Right lobe of liver (tissue), 6 donors: ENCODE measurements around the gene SURF6. TPM values are rescaled to one million over a fixed set of nuclear protein-coding genes. Genes with fewer than 3 reads are reported as not detected.
"Not testable (repeated sequence)": the region's sequence is repeated elsewhere in the genome, so short reads cannot be mapped to it uniquely, and the experiment has no call there.

Experiments
- ATAC-seq, 4 donors: fragments of 200-7000 bp; cut with Tn5 transposase; one replicate each; pipeline ENCODE4 v1.9.1; 2020; ENCODE audit warnings: mild to moderate bottlenecking in 4 of 4, moderate library complexity in 4 of 4
- DNase-seq, 3 donors: peaks; one replicate each; pipeline ENCODE4 v3.0.0-alpha.2; 2020
- H3K27ac ChIP-seq, 3 donors: fragments of 200-600 bp; one replicate each; pipeline ENCODE4 v1.8.0; 2022
- H3K27me3 ChIP-seq, 2 donors: fragments of 200-600 bp; one replicate each; pipeline ENCODE4 v1.8.0; 2022
- H3K36me3 ChIP-seq, 4 donors: fragments of 200-600 bp; sonication (generic) in 1 of 4; one replicate each; pipeline versions ENCODE4 v1.5.1 to v1.8.0; 2017 to 2022; ENCODE audit warnings: control low read depth in 1 of 4
- H3K4me1 ChIP-seq, 4 donors: fragments of 200-600 bp; sonication (generic) in 1 of 4; one replicate each; pipeline versions ENCODE4 v1.5.1 to v1.8.0; 2017 to 2022; ENCODE audit warnings: control low read depth in 1 of 4
- H3K4me3 ChIP-seq, 3 donors: fragments of 200-600 bp; one replicate each; pipeline ENCODE4 v1.8.0; 2022
- H3K9me3 ChIP-seq, 4 donors: fragments of 200-600 bp; sonication (generic) in 1 of 4; one replicate each; pipeline versions ENCODE4 v1.5.1 to v1.8.0; 2017 to 2022; ENCODE audit warnings: control low read depth in 1 of 4
- CTCF ChIP-seq, 4 donors: fragments of 200-600 bp in 3 of 4; fragments of 450-650 bp in 1 of 4; IDR thresholded peaks; one replicate each; pipeline versions ENCODE4 v1.5.1 to v1.8.0; 2016 to 2022; ENCODE audit warnings: antibody characterized with exemption in 4 of 4, mild to moderate bottlenecking in 2 of 4
- POLR2A ChIP-seq: fragments of 450-650 bp; IDR thresholded peaks from one replicate; pipeline ENCODE4 v1.6.1; 2017; ENCODE audit warnings: antibody characterized with exemption, mild to moderate bottlenecking
- WGBS: methylation state at CpG from one replicate; pipeline ENCODE4 v1.1.6; 2018; ENCODE audit warnings: low coverage, low lambda C conversion rate; ENCODE audit not compliant: insufficient coverage; ENCODE audit errors: missing lambda C conversion rate; 5-methylcytosine and 5-hydroxymethylcytosine counted together
- intact Hi-C, 2 donors: fragments of 100-400 bp; cut with DNase I; formaldehyde crosslinking; loops; one replicate each; pipeline versions ENCODE4 v1.11.2 to v1.14.1; 2022
- total RNA-seq, 6 experiments: library from RNA; depleted of rRNA in 2 of 6; stranded (reverse); fragments of >200 nt in 2 of 6; fragmentation: NEBNext Ultra II Directional in 3 of 6; extraction: Animal tissue kit (Norgen Biotek cat#: 25700) in 3 of 6; gene quantifications; one replicate each; pipeline versions ENCODE4 v1.1.0 to v1.2.4, GENCODE V29; 2016 to 2023
- donor health status: DM: no; HTN: yes; CAD: no.
- donor health status: DM: no; HTN: no; CAD: no.
- donor health status: DM: no; HTN: no; CAD: no.
- donor health status: DM: no; HTN: yes; CAD: no.
- donor health status: DM: no; HTN: yes; CAD: no.

SURF6 gene
- total RNA-seq, 6 experiments from 2014 or later = 5.8 to 8.8 (median 7.6) TPM

GRCh38 chr9:133303266-133304157, 32.5 kb downstream of the SURF6 start:
- DNase-seq = no peak
- Histone ChIP-seq H3K27ac (no peak overlapping the region), H3K36me3 (no peaks in the 10 kb centered on the region), H3K4me3 (no peak overlapping the region), H3K4me1 (no peaks in the 10 kb centered on the region), H3K27me3 (no peaks in the 10 kb centered on the region), H3K9me3 (no peaks in the 10 kb centered on the region)
- intact Hi-C loops = no loop called here
- WGBS = 58% methylated on average over 13 of the region's 26 CpGs
- ATAC-seq = no peak
- no peak for TF ChIP-seq CTCF (IDR thresholded peaks at IDR 0.05)
- TF ChIP-seq POLR2A = no peak

GRCh38 chr9:133301253-133302230, 34.4 kb downstream of the SURF6 start:
- Histone ChIP-seq H3K36me3 (no peaks in the 10 kb centered on the region), H3K27me3 (peaks cover 0 to 5% of the 10 kb centered on the region in 2 donors), H3K9me3 (no peaks in the 10 kb centered on the region), H3K4me3 (no peak overlapping the region), H3K4me1 (no peaks in the 10 kb centered on the region), H3K27ac (no peak overlapping the region)
- WGBS = 66% methylated on average over 11 of the region's 13 CpGs
- DNase-seq (no peak), ATAC-seq (no peak)
- no peak for TF ChIP-seq POLR2A
- intact Hi-C loops = no loop called here

- DNase-seq, H3K36me3 ChIP-seq: not testable (repeated sequence)
Measured at GRCh38 chr9:133299996-133300395, 36.0 kb downstream of the SURF6 start.

GRCh38 chr9:133294257-133294656, 41.7 kb downstream of the SURF6 start:
- Histone ChIP-seq H3K4me3 (no peak overlapping the region), H3K4me1 (no peaks in the 10 kb centered on the region), H3K27me3 (peaks cover 0 to 5% of the 10 kb centered on the region in 2 donors), H3K9me3 (no peaks in the 10 kb centered on the region), H3K36me3 (no peaks in the 10 kb centered on the region), H3K27ac (no peak overlapping the region)
- no peak for TF ChIP-seq CTCF (IDR thresholded peaks at IDR 0.05)
- no peak for TF ChIP-seq POLR2A
- WGBS = 36% methylated on average over 1 of the region's 1 CpG
- ATAC-seq (no peak), DNase-seq (no peak)
- intact Hi-C loops = no loop called here

More at GRCh38 chr9:133299996-133300395, 36.0 kb downstream of the SURF6 start:
- H3K9me3 ChIP-seq, intact Hi-C loops, ATAC-seq, H3K27me3 ChIP-seq, H3K4me1 ChIP-seq, H3K4me3 ChIP-seq, H3K27ac ChIP-seq: not testable (repeated sequence)
- WGBS = 35% methylated on average over 4 of the region's 16 CpGs

GRCh38 chr9:133290751-133291302, 45.2 kb downstream of the SURF6 start:
- 74% methylated on average over 2 of the region's 2 CpGs for WGBS
- Histone ChIP-seq H3K27me3 (no peaks in the 10 kb centered on the region), H3K4me1 (no peaks in the 10 kb centered on the region), H3K27ac (no peak overlapping the region), H3K4me3 (no peak overlapping the region), H3K36me3 (no peaks in the 10 kb centered on the region), H3K9me3 (no peaks in the 10 kb centered on the region)
- intact Hi-C loops = no loop called here
- ATAC-seq (no peak), DNase-seq (no peak)
- no peak for TF ChIP-seq POLR2A
- no peak for TF ChIP-seq CTCF (IDR thresholded peaks at IDR 0.05)
